CD1c-positive myeloid dendritic cell (primary cell): ENCODE results near the gene SPDYC.
"Not testable (repeated sequence)": the region's sequence is repeated elsewhere in the genome, so short reads cannot be mapped to it uniquely, and the experiment has no call there.

ENCODE experiments used
- DNase-seq: peaks from one replicate; pipeline ENCODE4 v3.0.0-alpha.2; 2016; ENCODE audit errors: extremely low spot score

SPDYC gene

DNA sequence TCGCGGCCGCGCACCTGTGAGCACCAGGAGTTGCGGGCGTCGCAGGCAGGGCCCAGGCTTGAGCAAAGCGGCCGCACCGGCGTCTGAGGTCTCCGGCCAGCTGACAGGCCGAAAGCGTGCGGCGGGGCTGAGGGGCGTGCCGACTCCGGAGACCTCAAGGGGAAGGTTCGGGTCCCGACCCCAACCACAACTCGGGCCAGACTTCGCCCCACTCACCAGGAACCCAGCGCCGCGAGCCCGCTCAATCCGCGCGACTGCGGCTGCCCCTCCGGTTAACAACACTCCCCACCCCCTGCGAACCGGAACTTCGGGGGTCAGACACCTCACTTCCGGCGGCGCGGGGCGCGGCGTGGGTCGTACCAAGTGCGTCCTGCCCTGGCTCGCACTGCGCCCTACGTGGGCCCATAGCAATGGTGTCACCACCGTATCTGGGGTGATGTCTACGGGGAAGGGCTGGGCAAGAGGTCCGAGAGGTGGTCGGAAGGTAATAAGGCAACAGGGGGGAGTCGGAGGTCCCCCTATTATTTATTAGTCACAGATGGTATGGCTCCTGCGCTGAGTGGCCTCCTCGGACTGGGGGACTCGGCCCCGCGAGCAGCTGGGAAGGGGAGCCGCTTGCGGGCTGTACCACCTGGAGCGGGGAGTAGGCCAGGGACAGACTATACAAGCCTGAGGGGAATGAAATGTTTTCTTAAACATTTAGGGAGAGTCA, 35.6 kb upstream of the SPDYC start, which contains the start of gene SYVN1:
TSS of gene SYVN1 (minus strand) at position 280 of the 712 bp plus-strand sequence. CDS start 918 bp downstream, outside the sequence.
- peak; percentile 96 for DNase-seq

DNA sequence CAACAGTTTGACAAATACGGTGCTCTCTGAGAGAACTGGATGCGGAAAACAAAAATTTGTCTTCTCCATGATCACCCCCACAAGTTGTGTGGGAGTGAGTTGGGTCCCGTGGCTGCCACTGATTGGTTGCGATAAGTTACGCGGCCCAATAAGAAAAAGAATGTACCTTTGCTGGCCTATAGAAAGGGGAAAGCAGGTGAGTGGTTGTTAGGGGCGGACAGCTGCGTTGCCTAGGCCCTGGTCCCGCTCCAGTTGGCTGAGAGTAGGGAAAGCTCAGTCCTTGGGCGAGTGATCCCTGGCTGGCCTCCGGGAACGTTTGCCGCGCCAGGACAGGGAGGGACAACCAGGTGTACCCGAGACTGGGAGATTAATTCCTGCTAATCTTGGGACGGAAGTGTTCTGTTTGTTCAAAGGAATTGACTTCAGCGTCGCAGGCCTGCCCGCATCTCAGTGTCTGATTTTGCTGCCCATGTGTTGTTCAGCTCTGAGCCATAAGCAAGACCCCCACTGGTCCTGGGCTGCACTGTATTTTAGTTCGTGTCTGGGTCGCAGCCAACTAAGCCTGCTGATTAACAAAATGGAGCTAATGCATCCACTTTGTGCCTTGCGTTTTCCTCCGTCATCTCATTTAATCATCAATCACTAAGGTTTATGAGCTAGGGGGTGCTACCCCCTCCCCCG, 34.9 kb upstream of the SPDYC start:
- peak; percentile 95 for DNase-seq

DNA sequence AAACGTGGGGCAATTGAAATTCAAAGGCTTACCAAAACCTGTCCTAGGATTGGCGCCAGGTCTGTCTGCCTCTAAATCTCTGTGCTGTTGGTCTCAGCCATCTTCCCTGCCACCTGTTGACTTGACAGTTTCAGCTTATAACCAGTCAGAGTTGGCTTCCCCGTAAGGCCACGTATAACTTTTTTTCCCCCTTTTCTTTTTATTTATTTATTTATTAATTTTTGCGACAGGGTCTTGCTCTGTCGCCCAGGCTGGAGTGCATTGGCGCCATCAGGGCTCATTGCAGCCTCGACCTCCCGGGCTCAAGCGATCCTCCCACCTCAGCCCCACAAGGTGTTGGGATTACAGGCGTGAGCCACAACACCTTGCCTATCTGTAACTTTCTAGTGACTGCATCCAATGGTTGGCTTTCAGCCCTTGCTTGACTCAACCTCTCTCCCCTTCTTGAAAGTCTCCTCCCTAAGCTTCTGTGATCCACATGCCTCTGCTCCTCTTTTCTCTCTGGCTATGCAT, 34.3 kb upstream of the SPDYC start:
- no peak for DNase-seq

DNA sequence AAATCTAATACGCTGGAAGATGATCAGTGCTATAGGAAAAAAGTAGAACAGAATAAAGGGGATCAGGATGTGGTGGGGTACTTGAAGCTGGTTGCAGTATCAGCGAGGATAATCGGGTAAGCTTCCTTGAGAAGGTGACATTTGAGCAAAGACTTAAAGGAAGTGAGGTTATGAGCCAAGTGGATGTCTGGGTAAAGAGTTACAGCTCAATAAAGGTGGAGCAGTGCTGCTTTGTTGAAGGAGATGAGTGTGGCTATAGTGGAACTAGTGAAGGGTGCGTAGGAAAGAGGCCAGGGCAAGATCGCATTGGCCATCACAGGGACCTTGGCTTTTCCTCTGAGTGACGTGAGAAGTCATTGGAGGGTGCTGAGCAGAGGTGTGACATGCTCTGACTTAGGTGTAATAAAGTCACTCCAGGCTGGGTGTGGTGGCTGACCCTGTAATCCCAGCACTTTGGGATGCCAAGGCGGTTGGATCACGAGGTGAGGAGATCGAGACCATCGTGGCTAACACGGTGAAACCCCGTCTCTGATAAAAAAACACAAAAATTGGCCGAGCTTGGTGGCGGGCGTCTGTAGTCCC, 33.4 kb upstream of the SPDYC start:
- DNase-seq, result no peak

DNA sequence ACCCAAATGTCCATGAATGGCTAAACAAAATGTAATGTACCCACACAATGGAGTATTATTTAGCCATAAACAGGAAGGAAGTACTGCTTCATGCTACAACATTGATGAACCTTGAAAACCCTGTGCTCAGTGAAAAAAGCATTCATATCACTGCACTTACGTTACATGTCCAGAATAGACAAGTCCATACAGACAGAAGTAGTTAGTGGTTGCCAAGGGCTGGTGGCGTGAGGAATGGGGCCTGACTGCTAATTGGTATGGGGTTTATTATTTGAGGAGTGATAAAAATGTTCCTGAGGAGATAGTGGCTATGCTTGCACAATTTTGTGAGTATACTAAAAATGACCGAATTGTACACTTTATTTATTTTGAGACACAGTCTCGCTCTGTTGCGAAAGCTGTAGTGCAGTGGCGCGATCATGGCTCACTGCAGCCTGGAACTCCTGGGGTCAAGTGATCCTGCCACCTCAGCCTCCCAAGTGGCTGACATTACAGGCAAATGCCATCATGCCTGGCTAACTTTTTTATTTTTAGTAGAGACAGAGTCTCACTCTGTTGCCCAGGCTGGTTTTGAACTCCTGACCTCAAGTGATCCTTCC, 28.0 kb upstream of the SPDYC start:
- DNase-seq, result no peak

- no peak for DNase-seq
Measured at GRCh38 chr11:65147352-65148075, 22.5 kb upstream of the SPDYC start.

DNA sequence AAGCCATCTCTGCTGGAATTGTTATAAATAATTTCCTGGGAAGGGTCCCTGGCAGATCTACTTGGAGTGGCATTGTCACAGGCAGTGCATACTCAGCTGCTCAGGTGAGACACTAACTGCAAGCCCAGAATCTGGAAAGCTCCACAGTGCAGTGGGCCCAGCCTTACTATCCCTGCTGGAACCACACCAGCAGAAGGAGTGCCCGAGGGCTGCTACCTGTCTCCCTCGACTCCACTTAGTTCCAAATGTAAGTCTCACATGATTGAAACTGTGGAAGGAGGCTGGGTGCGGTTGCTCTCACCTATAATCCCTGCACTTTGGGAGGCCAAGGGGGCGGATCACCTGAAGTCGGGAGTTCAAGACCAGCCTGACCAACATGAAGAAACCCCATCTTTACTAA, 21.4 kb upstream of the SPDYC start:
- no peak for DNase-seq

- DNase-seq, result not testable (repeated sequence)
Measured at GRCh38 chr11:65150131-65150508, 19.9 kb upstream of the SPDYC start.

GRCh38 chr11:65150509-65151299, 19.3 kb upstream of the SPDYC start:
- peak; percentile 97 for DNase-seq

GRCh38 chr11:65151331-65151899, 18.6 kb upstream of the SPDYC start:
- DNase-seq, result peak; percentile 43

DNA sequence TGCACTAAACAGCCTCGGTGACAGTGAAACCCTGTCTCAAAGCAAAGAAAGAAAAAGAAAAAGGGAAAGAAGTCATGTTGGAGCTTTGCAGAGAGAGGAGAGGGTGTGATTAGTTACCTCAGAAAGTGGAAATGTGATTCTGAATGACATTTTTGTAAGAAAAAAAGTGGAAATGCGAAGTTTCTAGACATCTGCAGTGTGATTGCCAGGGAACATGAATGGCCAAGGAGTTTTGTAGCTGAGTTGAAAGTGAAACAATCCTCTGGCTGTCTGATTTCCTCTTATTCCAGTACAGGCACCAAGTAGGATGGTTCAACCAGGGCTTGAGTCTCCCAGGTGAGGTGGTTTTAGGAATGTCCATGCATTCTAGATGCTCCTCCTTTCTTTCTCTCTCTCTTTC, 17.9 kb upstream of the SPDYC start:
- peak; percentile 61 for DNase-seq

DNA sequence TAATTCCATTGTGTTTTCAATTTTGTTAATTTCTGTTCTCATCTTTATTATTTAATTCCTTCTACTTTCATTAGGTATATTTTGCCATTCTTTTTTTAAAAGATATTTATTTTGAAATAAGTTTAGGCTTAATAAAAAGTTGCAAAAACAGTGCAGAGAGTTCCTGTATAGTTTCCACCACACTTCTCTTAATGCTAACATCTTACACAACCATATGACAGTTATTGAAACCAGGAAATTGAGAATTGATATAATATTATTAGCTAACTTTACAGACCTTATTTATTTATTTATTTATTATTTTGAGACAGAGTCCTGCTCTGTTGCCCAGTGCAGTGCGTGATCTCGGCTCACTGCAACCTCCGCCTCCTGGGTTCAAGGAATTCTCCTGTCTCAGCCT, 13.8 kb upstream of the SPDYC start:
- DNase-seq, result peak; percentile 17

DNA sequence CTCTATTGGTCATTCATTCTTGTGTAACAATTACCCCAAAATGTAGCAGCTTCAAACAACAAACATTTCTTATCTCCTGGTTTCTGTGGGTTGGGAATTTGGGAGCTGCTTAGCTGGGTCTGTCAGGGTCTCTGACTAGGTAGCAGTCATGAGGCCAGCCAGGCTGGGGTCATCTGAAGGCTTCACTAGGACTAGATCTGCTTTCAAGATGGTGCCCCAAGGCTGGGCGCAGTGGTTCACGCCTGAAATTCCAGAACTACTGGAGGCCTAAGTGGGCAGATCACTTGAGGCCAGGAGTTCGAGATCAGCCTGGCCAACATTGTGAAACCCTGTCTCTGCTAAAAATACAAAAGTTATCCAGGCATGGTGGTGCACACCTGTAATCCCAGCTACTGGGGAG, 13.1 kb upstream of the SPDYC start:
- DNase-seq, result no peak

GRCh38 chr11:65157336-65157735, 12.7 kb upstream of the SPDYC start:
- DNase-seq, result no peak

- DNase-seq, result no peak
Measured at GRCh38 chr11:65159012-65159411, 11.0 kb upstream of the SPDYC start.

GRCh38 chr11:65160643-65161042, 9.4 kb upstream of the SPDYC start:
- no peak for DNase-seq

GRCh38 chr11:65163684-65164083, 6.3 kb upstream of the SPDYC start:
- DNase-seq, result no peak

DNA sequence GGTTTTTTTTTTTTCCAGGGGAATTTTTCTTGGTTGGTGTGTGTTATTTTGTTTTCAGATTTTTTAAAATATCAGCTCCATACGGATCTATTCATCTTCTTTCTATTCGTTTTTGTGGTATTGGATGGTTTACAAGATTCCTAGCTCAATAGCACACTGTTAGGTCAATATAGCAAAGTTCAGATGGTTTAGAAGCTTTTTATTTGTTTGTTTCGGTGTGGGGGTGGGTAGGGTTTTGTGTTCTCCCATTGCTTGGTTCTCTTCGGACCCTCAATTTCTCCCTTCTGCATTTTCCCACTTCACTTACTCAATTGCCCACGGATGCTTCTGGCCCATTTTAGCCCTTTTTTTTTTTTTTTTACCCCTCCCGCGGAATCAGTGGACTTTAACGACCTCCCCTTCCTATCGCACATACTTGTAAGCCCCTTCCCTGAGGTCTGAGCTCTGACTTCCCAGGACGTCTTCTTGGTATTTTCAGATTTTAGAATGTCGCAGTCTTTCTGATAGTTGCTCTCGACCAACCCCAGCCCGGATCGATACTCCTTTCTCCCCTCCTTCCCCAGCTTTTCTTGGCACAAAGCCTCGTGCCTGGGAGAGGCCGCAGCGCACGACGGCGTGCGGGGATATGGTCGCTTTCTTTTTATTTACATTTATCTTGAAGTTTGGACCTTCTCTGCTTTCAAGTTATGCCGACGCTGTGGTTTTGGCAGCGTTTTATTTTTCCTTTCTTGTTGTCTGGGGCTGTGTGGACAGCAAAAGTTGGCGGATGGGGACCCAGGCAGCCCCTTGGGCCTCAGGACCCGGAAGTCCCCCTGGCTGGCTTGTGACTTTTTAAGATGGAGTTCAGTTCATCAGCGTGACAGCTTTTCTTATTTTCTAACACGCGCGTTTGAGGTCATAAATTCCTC, 4.4 kb upstream of the SPDYC start:
- DNase-seq, result no peak

- no peak for DNase-seq
Measured at GRCh38 chr11:65166893-65167292, 3.1 kb upstream of the SPDYC start.

DNA sequence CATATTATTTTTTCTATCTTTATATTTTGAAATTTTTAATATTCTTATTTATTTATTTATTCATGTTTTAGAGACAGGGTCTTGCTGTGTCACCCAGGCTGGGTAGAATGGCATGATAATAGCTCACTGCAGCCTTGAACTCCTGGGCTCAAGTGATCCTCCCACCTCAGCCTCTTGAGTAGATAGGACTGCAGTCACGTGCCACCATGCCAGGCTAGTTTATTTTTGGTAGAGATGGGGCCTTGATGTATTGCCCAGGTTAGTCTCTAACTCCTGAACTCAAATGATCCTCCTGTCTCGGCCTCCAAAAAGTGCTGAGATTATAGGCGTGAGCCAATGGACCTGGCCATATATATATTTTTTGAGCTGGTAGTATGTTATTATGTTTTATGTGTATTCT, 2.4 kb upstream of the SPDYC start:
- DNase-seq, result no peak
